Activated naive CD8-positive, alpha-beta T cell (primary cell): ENCODE data around the gene HEXD.

ENCODE experiments used
- H3K27ac Mint-ChIP-seq: one replicate; pipeline ENCODE4 v1.8.0; 2021; ENCODE audit warnings: mixed read lengths
- H3K27me3 Mint-ChIP-seq: one replicate; pipeline ENCODE4 v1.8.0; 2021; ENCODE audit warnings: mixed read lengths
- H3K36me3 Mint-ChIP-seq: one replicate; pipeline ENCODE4 v1.8.0; 2021; ENCODE audit warnings: mixed read lengths
- H3K4me1 Mint-ChIP-seq: one replicate; pipeline ENCODE4 v1.8.0; 2021; ENCODE audit warnings: low read depth, mixed read lengths
- H3K4me3 Mint-ChIP-seq: one replicate; pipeline ENCODE4 v1.8.0; 2021; ENCODE audit warnings: mild to moderate bottlenecking, mixed read lengths
- H3K9me3 Mint-ChIP-seq: one replicate; pipeline ENCODE4 v1.8.0; 2021; ENCODE audit warnings: low read depth, mixed read lengths

HEXD gene

DNA sequence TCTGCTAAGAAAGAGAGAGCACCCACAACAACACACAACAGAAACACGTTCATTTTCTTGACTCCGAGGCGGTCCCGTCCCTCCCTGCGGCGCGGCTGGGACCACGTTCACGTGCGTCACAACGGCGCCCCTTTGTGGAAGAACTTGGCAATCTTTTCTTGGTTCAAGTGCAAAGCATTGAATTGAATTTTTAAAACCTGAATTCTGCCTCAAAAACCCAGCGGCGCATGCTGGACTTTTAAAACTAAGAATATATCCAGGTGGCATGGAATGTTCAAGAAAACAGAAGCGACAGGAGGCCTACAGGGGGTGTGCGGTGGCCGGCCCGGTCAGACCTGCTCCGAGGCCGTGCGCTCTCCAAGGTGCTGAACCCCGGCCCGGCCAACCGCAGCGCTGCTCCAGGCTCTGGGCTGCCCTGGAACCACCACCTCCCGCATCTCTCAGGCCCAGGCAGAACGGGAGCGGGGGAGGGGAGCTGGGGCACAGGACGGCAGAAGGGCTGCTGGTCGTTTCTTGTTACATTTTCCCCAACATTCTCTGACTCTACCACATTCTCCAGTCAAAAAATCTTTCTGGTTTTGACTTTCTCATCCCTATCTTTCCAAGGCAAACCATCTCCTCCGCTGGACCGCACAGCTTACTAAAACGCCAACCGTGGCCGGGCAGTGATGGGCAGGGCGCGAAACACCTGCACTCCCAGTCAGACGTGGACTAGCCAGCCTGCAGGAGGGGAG lies 3.4 kb upstream of the HEXD start:
- Mint-ChIP-seq H3K4me1 (peaks cover 20% of the 10 kb centered on the region), H3K27me3 (no peaks in the 10 kb centered on the region), H3K4me3 (no peak overlapping the region), H3K36me3 (peaks cover 2% of the 10 kb centered on the region), H3K9me3 (no peaks in the 10 kb centered on the region), H3K27ac (no peak overlapping the region)

- H3K9me3 Mint-ChIP-seq: no peaks in the 10 kb centered on the region
- peaks cover 26% of the 10 kb centered on the region for H3K4me1 Mint-ChIP-seq
- H3K27me3 Mint-ChIP-seq: no peaks in the 10 kb centered on the region
- no peak overlapping the region for H3K27ac Mint-ChIP-seq
- H3K36me3 Mint-ChIP-seq: peaks cover 2% of the 10 kb centered on the region
- no peak overlapping the region for H3K4me3 Mint-ChIP-seq
These were observed 2.8 kb upstream of the HEXD start for GRCh38 chr17:82415336-82415735.

- H3K27ac Mint-ChIP-seq: no peak overlapping the region
- H3K27me3 Mint-ChIP-seq: no peaks in the 10 kb centered on the region
- no peak overlapping the region for H3K4me3 Mint-ChIP-seq
- peaks cover 2% of the 10 kb centered on the region for H3K36me3 Mint-ChIP-seq
- no peaks in the 10 kb centered on the region for H3K9me3 Mint-ChIP-seq
- H3K4me1 Mint-ChIP-seq: peaks cover 26% of the 10 kb centered on the region
These were observed 2.4 kb upstream of the HEXD start for GRCh38 chr17:82415786-82416185.

DNA sequence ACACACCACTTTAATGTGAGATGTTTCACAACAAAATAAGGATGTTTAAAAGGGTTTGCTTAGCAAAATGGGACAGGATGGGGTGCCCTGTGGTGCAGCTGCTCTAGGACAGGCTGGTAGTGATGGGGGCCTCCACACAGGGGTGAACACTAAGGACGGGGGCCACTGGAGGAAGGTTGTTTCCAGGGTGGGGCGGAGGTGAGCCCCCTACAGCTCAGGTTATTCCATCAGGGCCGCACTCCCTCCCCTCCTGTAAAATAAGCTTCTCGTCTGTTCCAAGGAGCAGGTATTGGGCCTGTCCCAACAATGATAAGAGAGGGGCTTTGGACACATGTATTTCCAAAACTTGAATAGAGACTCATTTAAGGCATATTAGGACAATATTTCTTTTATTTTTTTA lies 1.9 kb upstream of the HEXD start:
- Mint-ChIP-seq H3K4me1 (peaks cover 26% of the 10 kb centered on the region), H3K9me3 (no peaks in the 10 kb centered on the region), H3K4me3 (no peak overlapping the region), H3K27ac (no peak overlapping the region), H3K27me3 (no peaks in the 10 kb centered on the region), H3K36me3 (peaks cover 5% of the 10 kb centered on the region)

DNA sequence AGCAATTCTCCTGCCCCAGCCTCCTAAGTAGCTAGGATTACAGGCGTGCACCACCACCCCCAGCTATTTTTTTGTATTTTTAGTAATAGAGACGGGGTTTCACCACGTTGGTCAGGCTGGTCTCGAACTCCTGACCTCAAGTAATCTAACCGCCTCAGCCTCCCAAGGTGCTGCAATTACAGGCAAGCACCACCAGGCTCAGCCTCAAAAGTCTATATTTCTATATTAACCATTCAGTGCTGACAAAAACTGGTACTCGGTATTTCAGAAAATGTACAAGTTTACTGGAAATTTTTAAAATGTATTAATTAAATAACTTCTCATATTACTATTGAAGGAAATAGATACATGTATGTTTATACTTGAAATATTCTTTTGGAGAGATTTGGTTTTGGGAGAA lies 1.4 kb upstream of the HEXD start:
- Mint-ChIP-seq H3K27me3 (no peaks in the 10 kb centered on the region), H3K4me3 (no peak overlapping the region), H3K4me1 (peaks cover 26% of the 10 kb centered on the region), H3K36me3 (peaks cover 5% of the 10 kb centered on the region), H3K27ac (no peak overlapping the region), H3K9me3 (no peaks in the 10 kb centered on the region)

- peak overlapping the region; percentile 82 for H3K4me3 Mint-ChIP-seq
- no peaks in the 10 kb centered on the region for H3K9me3 Mint-ChIP-seq
- H3K27me3 Mint-ChIP-seq: no peaks in the 10 kb centered on the region
- peaks cover 25% of the 10 kb centered on the region for H3K4me1 Mint-ChIP-seq
- peak overlapping the region; percentile 78 for H3K27ac Mint-ChIP-seq
- peaks cover 8% of the 10 kb centered on the region for H3K36me3 Mint-ChIP-seq
These were observed 1.4 kb downstream of the HEXD start for GRCh38 chr17:82419540-82419939.

DNA sequence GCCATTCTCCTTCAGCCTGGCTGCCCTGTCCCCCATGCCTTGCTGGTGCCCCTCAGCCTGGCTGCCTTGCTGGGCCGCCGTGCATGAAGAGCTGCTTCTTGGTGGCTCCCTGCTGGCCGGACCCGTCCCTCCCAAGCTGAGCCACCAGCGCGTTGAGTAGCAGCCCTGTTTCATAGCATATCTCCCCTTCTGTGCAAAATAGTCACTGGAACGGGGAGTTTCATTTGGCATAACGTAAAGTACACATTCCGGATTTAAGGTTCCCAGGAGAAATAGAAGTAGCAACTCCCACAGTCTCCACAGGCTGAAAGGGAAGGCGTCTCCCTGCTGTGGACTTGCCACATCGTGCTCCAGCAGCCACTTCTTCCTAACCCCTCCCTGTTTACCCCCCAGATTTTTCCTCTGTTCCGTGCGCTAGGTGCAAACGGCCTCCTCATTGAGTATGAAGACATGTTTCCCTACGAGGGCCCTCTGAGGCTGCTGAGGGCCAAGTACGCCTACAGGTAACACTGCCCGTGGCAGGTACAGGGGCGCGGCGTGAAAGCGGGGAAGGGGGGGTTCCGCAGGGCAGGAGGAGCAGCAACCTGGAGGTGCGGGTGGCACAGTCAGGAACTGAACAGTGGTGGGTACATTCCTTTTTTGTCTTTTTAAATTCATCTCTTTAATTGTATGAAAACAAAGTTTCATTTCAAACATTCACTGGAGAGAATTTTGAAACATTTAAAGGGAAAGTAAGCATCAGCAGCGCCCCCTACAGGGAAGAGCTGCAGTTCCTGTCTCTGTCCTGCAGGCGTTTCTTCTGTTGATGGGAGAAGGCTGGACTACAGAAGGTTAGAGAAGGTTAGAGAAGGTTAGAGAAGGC lies 6.1 kb downstream of the HEXD start:
- Mint-ChIP-seq H3K36me3 (peaks cover 9% of the 10 kb centered on the region), H3K9me3 (no peaks in the 10 kb centered on the region), H3K27ac (no peak overlapping the region), H3K27me3 (no peaks in the 10 kb centered on the region), H3K4me1 (peaks cover 15% of the 10 kb centered on the region), H3K4me3 (no peak overlapping the region)

GRCh38 chr17:82424863-82425159 lies 6.7 kb downstream of the HEXD start:
- Mint-ChIP-seq H3K36me3 (peaks cover 14% of the 10 kb centered on the region), H3K4me1 (peaks cover 15% of the 10 kb centered on the region), H3K4me3 (no peak overlapping the region), H3K27me3 (no peaks in the 10 kb centered on the region), H3K9me3 (no peaks in the 10 kb centered on the region), H3K27ac (no peak overlapping the region)

- Mint-ChIP-seq H3K9me3 (no peaks in the 10 kb centered on the region), H3K27ac (no peak overlapping the region), H3K4me3 (no peak overlapping the region), H3K4me1 (peaks cover 14% of the 10 kb centered on the region), H3K36me3 (peaks cover 9% of the 10 kb centered on the region), H3K27me3 (no peaks in the 10 kb centered on the region)
These were observed 10.4 kb downstream of the HEXD start for GRCh38 chr17:82428546-82428945.

DNA sequence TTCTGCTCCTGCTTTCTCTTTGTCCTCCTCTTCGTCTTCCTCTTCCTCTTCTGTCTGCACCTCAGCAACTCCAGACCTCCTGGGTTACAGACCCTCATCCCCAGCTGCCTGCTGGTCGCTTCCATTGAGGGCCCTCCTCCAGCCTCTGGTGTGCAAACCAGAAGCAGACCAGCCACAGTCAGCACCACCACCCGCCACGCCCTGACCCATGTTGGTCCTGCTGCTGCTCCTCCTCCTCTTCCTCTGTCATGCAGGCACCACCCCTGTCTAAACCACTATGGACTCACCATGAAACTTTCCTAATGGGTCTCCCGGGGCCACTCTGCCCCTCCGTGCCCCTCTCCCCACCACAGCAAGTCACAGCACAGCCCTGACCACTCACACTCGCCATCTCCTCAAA lies 11.7 kb downstream of the HEXD start:
- no peaks in the 10 kb centered on the region for H3K27me3 Mint-ChIP-seq
- H3K9me3 Mint-ChIP-seq: no peaks in the 10 kb centered on the region
- H3K4me1 Mint-ChIP-seq: peaks cover 16% of the 10 kb centered on the region
- H3K4me3 Mint-ChIP-seq: no peak overlapping the region
- peak overlapping the region; percentile 66 for H3K27ac Mint-ChIP-seq
- peaks cover 9% of the 10 kb centered on the region for H3K36me3 Mint-ChIP-seq

DNA sequence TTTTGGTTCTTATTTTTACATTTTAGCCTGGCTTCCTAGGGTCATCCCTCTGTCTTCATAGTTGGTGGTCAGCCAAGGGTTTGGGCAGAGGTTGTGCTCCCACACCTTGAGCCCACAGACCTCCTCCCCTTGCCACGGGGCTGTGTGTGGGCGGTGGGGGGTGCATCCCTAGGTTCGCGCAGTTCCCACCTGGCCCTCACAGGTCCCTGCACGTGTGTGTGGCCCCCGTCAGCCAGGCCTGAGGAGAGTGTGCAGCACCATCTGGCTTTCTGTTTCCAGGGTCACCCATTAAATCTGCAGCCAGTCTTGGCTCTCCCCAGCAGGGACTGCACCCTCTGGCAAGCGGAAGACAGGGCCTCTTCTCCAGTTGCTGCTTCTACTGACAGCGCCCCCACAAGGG lies 13.9 kb downstream of the HEXD start:
- no peaks in the 10 kb centered on the region for H3K9me3 Mint-ChIP-seq
- H3K4me1 Mint-ChIP-seq: peaks cover 16% of the 10 kb centered on the region
- H3K36me3 Mint-ChIP-seq: peaks cover 9% of the 10 kb centered on the region
- no peaks in the 10 kb centered on the region for H3K27me3 Mint-ChIP-seq
- no peak overlapping the region for H3K4me3 Mint-ChIP-seq
- no peak overlapping the region for H3K27ac Mint-ChIP-seq

DNA sequence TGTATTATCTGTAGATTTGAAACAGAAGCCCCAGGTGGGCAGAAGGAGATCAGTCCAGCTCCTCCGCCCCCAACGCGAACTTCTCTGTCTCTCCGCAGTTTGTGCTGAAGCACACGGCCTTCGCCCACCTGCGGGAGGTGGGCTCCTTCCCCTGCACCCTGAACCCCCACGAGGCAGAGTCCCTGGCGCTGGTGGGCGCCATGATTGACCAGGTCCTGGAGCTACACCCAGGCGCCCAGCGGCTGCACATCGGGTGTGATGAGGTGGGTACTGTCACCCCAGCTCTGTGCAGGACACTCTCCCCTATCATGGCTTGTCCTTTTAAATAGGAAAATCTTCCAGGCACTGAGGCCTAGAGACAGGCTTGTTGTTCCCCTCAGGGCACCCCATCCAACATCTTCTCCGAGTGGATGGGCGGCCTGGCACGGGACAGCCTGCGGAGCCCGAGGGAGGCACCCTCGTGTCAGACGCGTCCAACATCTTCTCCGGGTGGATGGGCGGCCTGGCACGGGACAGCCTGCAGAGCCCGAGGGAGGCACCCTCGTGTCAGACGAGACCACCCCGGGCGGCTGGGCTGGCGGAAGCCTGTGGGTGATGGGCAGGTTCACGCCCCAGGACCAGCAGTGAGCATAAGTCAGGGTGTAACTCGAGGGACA lies 15.5 kb downstream of the HEXD start:
- peaks cover 16% of the 10 kb centered on the region for H3K4me1 Mint-ChIP-seq
- H3K9me3 Mint-ChIP-seq: no peaks in the 10 kb centered on the region
- H3K4me3 Mint-ChIP-seq: no peak overlapping the region
- H3K27ac Mint-ChIP-seq: peak overlapping the region; percentile 41
- peaks cover 7% of the 10 kb centered on the region for H3K36me3 Mint-ChIP-seq
- H3K27me3 Mint-ChIP-seq: no peaks in the 10 kb centered on the region

GRCh38 chr17:82434216-82434565 lies 16.0 kb downstream of the HEXD start:
- Mint-ChIP-seq H3K9me3 (no peaks in the 10 kb centered on the region), H3K4me1 (peaks cover 16% of the 10 kb centered on the region), H3K36me3 (peaks cover 7% of the 10 kb centered on the region), H3K27me3 (no peaks in the 10 kb centered on the region), H3K27ac (peak overlapping the region; percentile 41), H3K4me3 (no peak overlapping the region)

DNA sequence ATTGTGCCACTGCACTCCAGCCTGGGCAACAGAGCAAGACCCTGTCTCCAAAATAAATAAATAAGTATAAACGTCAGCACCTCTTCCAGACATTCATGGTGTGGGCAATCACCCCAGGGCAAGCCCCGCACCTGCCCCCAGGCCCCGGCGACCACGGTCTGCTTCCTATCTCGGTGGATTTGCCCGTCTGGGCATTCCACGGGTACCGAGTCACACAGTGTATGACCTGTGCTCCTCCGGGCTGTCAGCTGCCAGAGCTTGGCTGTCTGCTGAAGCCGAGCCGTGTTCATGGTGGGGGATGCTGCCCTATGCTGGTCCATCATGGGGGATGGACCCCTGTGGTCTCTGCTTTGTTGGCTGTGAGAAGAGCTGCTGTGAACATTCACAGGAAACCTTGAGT lies 17.0 kb downstream of the HEXD start:
- Mint-ChIP-seq H3K27me3 (no peaks in the 10 kb centered on the region), H3K4me1 (peaks cover 7% of the 10 kb centered on the region), H3K4me3 (no peak overlapping the region), H3K9me3 (no peaks in the 10 kb centered on the region), H3K36me3 (peaks cover under 1% of the 10 kb centered on the region), H3K27ac (peak overlapping the region; percentile 19)
